ENCODE measurements around the gene NUDT8. TPM values are rescaled to one million over a fixed set of nuclear protein-coding genes. Genes with fewer than 3 reads are reported as not detected.

The NUDT8 gene
- total RNA-seq, 1 experiment from 2014 or later = 18.1 TPM

- POLR2A ChIA-PET = interaction anchor here (1.1 to 1.3 kb wide), 3 partner anchors 17 to 41 kb away, joined by 4 to 12 read pairs (median 6); partner anchors contain the start of gene NUDT8
- Mint-ChIP-seq H3K4me3 (ENCODE audit: unreplicated experiment) (no peak overlapping the region), H3K27ac (ENCODE audit: unreplicated experiment) (no peak overlapping the region), H3K27me3 (ENCODE audit: insufficient read depth, unreplicated experiment) (no peaks in the 10 kb centered on the region), H3K4me1 (ENCODE audit: low read depth, unreplicated experiment) (peaks cover 6% of the 10 kb centered on the region), H3K9me3 (ENCODE audit: unreplicated experiment) (no peaks in the 10 kb centered on the region), H3K36me3 (ENCODE audit: insufficient read depth, unreplicated experiment) (peaks cover 35% of the 10 kb centered on the region)
- H3K36me3 ChIP-seq (ENCODE audit: control insufficient read depth, insufficient read depth, low read length) = peaks cover 7% of the 10 kb centered on the region
- no peaks in the 10 kb centered on the region for H3K27me3 ChIP-seq (replicated peaks; ENCODE audit: control insufficient read depth, insufficient read depth, low read length)
- CTCF ChIA-PET = interaction anchor here (0.5 to 2.5 kb wide), 12 partner anchors 13 to 411 kb away, joined by 3 to 36 read pairs (median 4); partner anchors contain the start of genes GSTP1, NUDT8 and PPP1CA
- intact Hi-C loops (cut with micrococcal nuclease; ENCODE audit: unreplicated experiment) = no loop called here
- no TSS peak for BruUV-seq (replicated peaks)
- H3K9me3 ChIP-seq = no peaks in the 10 kb centered on the region
- TF ChIP-seq CTCF (IDR thresholded peaks at IDR 0.05; ENCODE audit: insufficient read depth in 1 of 2, low read depth in 1 of 2, low read length in 1 of 2, severe bottlenecking in 1 of 2, unreplicated experiment in 1 of 2) = no peak
- no peak overlapping the region for H3K4me3 ChIP-seq (ENCODE audit: low read depth, low read length)
- DNase-seq = no peak
- H3K4me1 ChIP-seq = no peaks in the 10 kb centered on the region
Observed at GRCh38 chr11:67613313-67613959, 16.3 kb downstream of the NUDT8 start.

GRCh38 chr11:67612751-67613150, 17.0 kb downstream of the NUDT8 start:
- no peaks in the 10 kb centered on the region for H3K9me3 ChIP-seq
- CTCF ChIA-PET = interaction anchor here (0.5 to 2.2 kb wide), 3 partner anchors 16 to 410 kb away, joined by 7 to 9 read pairs (median 8); partner anchors contain the start of genes GSTP1 and NUDT8
- no TSS peak for BruUV-seq (replicated peaks)
- DNase-seq = no peak
- Mint-ChIP-seq H3K9me3 (ENCODE audit: unreplicated experiment) (no peaks in the 10 kb centered on the region), H3K4me1 (ENCODE audit: low read depth, unreplicated experiment) (peaks cover 6% of the 10 kb centered on the region), H3K27me3 (ENCODE audit: insufficient read depth, unreplicated experiment) (no peaks in the 10 kb centered on the region), H3K36me3 (ENCODE audit: insufficient read depth, unreplicated experiment) (peaks cover 37% of the 10 kb centered on the region), H3K27ac (ENCODE audit: unreplicated experiment) (no peak overlapping the region), H3K4me3 (ENCODE audit: unreplicated experiment) (no peak overlapping the region)
- TF ChIP-seq CTCF (IDR thresholded peaks at IDR 0.05; ENCODE audit: insufficient read depth in 1 of 2, low read depth in 1 of 2, low read length in 1 of 2, severe bottlenecking in 1 of 2, unreplicated experiment in 1 of 2) = no peak
- intact Hi-C loops (cut with micrococcal nuclease; ENCODE audit: unreplicated experiment) = no loop called here
- H3K4me3 ChIP-seq (ENCODE audit: low read depth, low read length) = no peak overlapping the region
- H3K4me1 ChIP-seq = 0 out of 2 replicates have a peak, but pooled peaks cover under 1% of the 10 kb centered on the region
- H3K27me3 ChIP-seq (replicated peaks; ENCODE audit: control insufficient read depth, insufficient read depth, low read length) = no peaks in the 10 kb centered on the region
- peaks cover 11% of the 10 kb centered on the region for H3K36me3 ChIP-seq (ENCODE audit: control insufficient read depth, insufficient read depth, low read length)
- POLR2A ChIA-PET = interaction anchor here (0.6 kb wide), 1 partner anchor 17 kb away, joined by 3 read pairs; the partner anchor contains the start of gene NUDT8

DNA sequence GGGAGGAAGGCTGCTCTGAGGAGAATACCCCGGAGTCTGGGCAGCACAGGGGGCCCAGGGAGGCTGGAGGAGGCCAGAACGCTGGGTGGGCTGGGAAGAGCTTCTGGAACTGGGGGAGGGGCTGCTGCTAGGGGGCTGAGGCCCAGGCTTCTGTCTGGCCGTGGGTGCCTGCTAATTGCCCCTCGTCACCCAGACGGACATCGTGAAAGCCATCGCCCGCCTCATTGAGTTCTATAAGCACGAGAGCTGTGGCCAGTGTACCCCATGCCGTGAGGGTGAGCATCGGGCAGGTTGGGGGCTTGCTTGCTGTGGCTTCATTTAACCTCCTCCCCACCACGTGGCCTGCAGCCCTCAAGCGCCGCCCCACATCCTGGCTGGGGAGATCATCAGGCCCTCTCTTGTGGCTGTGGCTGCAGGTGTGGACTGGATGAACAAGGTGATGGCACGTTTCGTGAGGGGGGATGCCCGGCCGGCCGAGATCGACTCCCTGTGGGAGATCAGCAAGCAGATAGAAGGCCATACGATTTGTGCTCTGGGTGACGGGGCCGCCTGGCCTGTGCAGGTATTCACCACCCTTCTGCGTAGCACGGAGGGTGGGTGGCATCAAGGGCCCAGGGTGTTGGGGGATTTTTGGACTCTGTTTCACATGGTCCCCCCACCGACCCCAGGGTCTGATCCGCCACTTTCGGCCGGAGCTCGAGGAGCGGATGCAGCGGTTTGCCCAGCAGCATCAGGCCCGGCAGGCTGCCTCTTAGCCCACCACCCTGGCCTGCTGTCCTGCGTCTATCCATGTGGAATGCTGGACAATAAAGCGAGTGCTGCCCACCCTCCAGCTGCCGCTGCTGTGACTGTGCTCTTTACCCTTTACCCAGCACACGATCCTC, 17.8 kb downstream of the NUDT8 start:
- POLR2A ChIA-PET = no interaction called here
- H3K9me3 ChIP-seq = no peaks in the 10 kb centered on the region
- 0 out of 2 replicates have a peak, but pooled peaks cover 4% of the 10 kb centered on the region for H3K4me1 ChIP-seq
- TF ChIP-seq CTCF (IDR thresholded peaks at IDR 0.05; ENCODE audit: insufficient read depth in 1 of 2, low read depth in 1 of 2, low read length in 1 of 2, severe bottlenecking in 1 of 2, unreplicated experiment in 1 of 2) = no peak
- BruUV-seq (replicated peaks) = no TSS peak
- no peak overlapping the region for H3K4me3 ChIP-seq (ENCODE audit: low read depth, low read length)
- Mint-ChIP-seq H3K36me3 (ENCODE audit: insufficient read depth, unreplicated experiment) (peaks cover 38% of the 10 kb centered on the region), H3K4me3 (ENCODE audit: unreplicated experiment) (no peak overlapping the region), H3K9me3 (ENCODE audit: unreplicated experiment) (no peaks in the 10 kb centered on the region), H3K4me1 (ENCODE audit: low read depth, unreplicated experiment) (peaks cover 2% of the 10 kb centered on the region), H3K27ac (ENCODE audit: unreplicated experiment) (no peak overlapping the region), H3K27me3 (ENCODE audit: insufficient read depth, unreplicated experiment) (no peaks in the 10 kb centered on the region)
- intact Hi-C loops (cut with micrococcal nuclease; ENCODE audit: unreplicated experiment) = no loop called here
- CTCF ChIA-PET = interaction anchor here (1.0 kb wide), 1 partner anchor 17 kb away, joined by 9 read pairs; the partner anchor contains the start of gene NUDT8
- DNase-seq = no peak
- H3K27me3 ChIP-seq (replicated peaks; ENCODE audit: control insufficient read depth, insufficient read depth, low read length) = no peaks in the 10 kb centered on the region
- peaks cover 11% of the 10 kb centered on the region for H3K36me3 ChIP-seq (ENCODE audit: control insufficient read depth, insufficient read depth, low read length)
